IPS DF 4.7 (cell line): Measurements from ENCODE around the gene TBC1D26.
"Not testable (repeated sequence)": the region's sequence is repeated elsewhere in the genome, so short reads cannot be mapped to it uniquely, and the experiment has no call there.

Experiments used
- DNase-seq: peaks from one replicate; pipeline ENCODE4 v3.0.0-alpha.2; 2013; ENCODE audit warnings: low spot score; ENCODE audit errors: extremely low read depth

Gene TBC1D26

DNA sequence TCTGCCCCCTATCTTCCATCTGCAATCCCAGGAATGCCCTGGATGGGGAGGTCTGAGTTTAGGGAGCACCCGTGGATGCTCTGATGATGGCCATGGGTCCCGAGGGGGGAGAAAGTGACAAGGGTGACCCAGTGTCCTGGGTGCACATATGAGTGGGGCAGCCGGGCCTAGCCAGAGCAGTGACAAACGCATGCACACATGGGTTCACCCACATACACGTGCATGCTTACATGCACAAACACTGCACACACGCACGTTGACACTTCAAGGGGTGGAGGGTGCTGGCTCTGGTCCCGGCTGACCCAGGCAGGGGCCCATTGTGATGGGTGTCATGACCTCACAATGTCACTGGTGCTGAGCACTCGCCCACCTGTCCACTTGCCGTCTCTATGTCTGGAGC is at the start of gene TBC1D26:
TBC1D26 (plus strand) TSS at position 384 of the 400 bp plus-strand sequence. CDS start 3,066 bp downstream, outside the sequence.
- DNase-seq = not testable (repeated sequence)

DNA sequence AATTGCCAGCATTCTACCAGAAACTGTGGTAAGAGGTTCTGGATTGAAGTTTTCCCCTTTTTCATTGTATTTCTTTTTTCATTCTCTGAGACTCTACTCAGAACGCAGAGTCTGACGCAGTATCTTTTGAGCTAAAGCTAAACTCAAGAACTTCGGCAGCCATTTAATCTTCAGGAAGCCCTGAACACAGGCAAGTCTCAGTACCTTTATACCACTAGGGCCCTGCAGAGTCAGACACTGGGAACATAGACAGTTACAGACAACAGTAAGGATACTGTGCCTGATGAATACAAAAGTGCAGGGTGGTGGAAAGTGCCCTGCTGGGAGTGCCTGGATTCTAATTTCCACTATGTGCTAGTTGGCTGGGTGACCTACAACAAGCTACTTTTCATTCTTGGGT is 48.9 kb upstream of the TBC1D26 start:
- not testable (repeated sequence) for DNase-seq

DNA sequence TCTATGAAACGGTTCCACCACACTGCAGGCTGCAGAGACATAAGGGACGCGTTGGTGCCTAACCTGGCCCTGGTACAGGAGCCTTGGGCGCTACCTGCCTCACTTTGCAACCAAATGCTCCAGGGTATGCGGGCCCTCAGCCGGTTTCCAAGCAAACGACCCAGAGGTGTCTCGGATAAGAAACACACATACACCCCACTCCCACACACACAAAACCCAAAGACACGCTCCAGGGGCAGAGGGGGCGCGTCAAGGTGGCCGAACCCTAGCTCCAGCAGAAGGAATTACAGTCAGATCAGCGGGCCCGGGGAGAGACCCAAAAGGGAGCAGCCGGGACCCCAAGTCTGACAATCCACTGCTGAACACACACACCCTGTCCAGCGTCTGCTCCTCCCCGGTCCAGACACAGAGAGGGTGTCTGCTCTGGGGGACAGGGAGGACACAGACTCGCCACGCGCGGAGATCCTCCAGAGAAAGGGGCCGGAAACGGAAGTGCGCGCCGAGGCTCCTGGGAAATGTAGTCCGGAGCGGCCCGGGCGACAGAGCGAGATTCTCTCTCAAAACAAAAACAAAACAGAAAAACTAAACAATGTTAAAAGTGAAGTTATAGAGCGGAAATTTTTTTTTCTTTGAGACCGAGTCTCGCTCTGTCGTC is 48.1 kb upstream of the TBC1D26 start, which contains the start of gene TRIM16:
TRIM16 (minus strand) TSS at position 488 of the 655 bp plus-strand sequence. CDS start 32,702 bp downstream, outside the sequence.
- not testable (repeated sequence) for DNase-seq

DNA sequence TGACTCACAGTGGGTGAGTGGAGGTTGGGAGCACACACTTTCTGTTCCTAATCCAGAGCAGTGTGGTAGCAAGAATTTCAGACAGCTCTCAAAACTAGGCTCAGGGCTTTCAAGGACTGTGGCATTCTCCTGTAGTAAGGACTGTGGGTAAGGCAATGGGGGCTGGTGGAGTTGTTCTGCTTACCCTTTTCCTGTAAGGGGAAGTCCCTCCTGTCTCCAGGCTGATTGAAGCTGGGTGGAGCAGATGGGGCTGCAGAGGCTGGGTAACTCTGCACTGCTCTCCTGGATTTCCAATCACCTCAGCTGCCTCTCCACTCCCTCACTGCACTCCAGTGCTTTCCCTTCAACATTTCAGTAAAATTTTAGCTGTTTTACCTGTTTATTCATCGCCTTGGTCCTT is 44.6 kb upstream of the TBC1D26 start:
- DNase-seq = not testable (repeated sequence)

DNA sequence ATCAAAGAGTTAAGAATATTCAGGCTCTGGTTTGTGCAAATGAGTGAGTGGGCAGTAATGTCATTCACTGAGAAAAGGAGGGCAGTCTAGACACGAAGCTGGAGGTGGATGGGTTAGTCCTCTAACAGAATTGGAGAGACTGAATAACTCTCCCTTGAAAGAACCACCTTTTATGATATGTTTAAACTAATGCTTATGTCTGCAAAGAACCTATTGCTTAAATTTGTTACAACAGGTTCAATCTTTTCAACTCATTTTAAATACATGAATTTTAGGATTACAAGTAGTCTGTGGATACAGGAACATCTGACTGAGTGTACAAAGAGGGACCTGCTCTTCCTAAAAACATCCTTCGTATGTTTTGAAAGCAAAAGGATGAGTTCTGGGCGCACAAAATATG is 33.1 kb upstream of the TBC1D26 start:
- DNase-seq = not testable (repeated sequence)

DNA sequence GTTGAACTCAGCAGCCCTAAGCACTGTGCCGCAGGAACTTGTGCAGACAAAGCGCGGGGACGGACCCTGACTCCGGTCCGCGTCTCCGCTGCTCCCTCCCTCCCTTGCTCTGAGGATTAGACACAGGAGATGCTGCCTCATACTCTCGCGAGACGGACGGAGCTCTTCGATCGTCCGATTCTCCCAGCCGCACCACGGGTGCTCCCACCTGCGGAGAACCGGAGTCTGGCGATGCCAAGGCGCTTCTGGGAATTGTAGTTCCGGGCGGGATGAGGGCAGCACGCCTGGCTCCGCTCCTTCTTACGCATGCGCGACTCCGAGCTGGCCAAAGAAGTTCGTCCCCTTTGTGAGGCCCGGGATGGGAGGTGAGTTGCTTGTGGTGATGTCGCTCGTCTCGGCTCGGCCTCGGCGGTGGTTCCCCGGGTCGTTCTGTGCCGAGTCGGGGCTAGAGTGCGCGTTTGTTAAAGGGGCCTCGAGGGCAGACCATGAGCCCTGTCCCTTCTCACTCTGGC is 32.6 kb upstream of the TBC1D26 start, which contains the start of gene ZNF286A:
ZNF286A (plus strand) TSS at position 340 of the 512 bp plus-strand sequence. CDS start 578 bp downstream, outside the sequence.
- peak; percentile 97 for DNase-seq

DNA sequence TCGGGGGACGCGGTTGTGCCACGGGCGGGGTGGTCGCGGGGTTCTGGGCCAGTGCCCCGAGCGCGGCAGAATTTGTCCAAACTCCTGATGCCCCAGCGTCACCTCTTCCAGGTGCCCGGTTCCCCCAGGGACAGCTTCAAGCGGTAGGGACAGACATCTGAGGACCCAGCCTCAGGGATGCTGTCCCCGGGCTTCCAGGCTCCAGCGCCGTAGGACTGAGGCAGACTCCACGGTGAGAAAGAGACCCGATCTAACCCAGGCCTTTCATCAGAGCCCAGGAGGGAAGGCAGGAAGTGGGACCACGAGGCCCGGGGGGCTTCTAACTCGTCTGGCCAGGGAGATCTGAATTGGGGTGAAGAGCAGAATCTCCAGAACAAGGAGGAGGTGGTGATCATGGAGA is 32.1 kb upstream of the TBC1D26 start:
- not testable (repeated sequence) for DNase-seq

DNA sequence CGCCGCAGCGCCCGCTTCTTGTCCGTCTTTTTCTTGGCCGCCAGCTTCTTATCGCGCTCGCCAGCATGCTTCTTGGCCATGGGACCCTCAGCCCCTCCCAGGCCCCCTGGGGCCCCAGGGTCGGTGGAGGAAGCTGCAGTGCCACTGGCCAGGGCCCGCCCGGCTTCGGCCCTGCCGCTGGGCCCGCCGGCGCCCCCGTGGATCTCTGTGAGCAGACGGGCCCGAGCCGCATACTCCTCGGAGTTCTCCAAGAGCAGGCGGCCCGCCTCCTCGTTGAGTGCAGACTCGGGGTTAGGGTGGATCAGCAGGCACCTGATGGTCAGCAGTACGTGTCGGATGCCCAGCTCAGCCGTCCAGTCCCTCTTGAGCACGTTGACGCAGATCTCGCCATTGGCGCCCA is 27.8 kb upstream of the TBC1D26 start:
- not testable (repeated sequence) for DNase-seq

DNA sequence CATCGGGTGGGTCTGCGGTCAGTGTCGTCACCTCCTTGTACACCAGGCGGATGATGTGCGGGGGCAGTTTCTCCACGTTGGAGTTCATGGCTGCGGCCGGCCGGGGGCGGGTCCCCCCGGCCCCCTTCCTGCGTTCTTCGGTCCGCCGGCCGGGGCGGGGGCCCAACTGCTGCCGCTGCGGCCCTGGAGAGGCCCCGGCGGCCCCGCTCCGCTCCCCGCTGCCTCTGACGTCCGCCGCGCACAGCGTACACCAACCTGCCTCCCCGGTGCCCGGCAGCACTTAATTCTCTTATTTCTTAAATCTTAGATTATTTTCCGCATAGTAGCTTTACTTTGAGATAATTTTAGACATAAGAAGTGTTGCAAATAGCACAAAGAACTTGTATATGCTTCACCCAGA is 27.3 kb upstream of the TBC1D26 start:
- DNase-seq = not testable (repeated sequence)

DNA sequence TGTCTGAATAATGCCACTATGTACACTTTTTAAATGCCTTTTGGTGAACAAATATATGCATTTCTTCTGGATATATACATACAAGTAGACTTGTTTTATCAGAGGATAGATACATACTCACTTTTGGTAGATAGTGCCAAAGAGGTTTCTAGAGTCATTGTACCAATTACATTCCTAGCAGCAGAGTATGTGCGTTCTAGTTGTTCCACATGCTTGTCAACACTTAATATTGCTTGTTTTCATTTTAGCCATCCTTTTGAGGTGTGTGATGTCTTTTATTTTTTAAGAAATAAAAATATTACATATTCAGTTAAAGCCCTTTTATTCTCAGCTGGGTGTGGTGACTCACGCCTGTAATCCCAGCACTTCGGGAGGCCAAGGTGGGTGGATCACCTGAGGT is 23.2 kb upstream of the TBC1D26 start:
- DNase-seq = not testable (repeated sequence)

DNA sequence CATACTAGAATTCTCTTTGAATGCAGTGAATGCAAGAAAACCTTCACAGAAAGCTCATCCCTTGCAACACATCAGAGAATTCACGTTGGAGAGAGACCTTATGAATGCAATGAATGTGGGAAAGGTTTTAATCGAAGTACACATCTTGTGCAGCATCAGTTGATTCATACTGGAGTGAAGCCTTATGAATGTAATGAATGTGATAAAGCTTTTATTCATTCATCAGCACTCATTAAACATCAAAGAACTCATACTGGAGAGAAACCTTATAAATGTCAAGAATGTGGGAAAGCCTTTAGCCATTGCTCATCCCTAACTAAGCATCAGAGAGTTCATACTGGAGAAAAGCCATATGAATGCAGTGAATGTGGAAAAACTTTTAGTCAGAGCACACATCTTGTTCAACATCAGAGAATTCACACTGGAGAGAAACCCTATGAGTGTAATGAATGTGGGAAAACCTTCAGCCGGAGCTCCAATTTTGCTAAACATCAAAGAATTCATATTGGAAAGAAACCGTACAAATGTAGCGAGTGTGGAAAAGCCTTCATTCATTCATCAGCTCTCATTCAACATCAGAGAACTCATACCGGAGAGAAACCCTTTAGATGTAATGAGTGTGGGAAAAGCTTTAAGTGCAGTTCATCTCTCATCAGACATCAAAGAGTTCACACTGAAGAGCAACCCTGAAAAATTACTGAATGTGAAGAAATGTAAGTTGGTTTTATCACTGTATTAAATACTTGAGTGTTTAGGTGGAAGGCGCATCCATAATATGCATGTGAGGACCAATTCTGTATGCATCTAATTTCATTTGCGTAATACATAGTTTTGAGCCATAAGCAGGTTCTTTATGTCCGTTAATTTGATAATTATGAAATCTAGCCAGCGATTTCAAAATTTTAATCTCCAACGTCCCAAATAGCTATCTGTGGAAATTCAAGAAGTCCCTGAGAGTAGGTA is 15.2 kb upstream of the TBC1D26 start:
- DNase-seq = not testable (repeated sequence)

DNA sequence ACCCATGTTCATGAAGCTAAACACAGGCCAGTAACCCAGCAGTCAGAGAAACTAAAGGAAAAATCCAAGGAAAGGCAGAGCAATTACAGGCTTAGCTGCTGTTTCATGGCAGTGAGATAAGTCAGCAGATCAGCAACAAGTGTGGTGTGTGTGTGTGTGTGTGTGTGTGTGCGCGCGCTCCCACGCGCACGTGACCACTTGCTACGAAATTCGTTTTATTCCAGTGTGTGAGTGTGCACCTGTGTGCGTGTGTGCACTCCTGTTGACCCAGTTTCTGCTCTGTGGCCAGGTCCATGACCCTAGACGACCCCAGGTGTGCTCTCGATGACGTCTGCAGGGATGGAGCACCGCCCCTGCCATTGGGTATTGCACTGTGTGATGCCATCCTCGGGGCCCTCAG is 1.5 kb upstream of the TBC1D26 start:
- not testable (repeated sequence) for DNase-seq

DNA sequence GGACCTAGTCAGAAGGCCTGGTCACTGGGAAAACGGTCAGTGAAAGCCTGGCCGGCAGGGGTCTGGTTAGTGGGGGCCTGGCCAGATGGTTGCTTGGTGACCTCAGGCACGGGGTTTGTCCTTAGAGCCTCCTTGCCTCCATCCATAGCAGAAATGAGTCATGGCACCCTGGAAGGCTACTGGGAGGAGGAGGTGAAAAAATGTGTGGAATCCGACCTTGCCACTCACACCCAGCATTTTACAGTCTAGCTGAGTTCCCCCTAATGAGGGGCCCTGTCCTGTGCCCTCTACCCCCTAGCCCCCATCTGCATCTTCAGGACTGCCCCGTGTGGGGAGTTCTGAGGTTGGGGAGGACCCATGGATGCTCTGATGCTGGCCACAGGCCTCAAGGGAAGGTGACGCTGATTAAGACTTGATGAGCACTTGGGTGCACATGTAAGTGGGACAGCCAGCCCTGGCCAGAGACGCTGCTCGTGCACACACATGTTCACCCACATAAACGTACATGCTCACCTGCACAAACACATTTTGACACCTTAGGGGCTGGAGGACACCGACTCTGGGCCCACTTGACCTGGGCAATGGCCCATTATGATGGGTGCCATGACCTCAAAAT is 1.2 kb downstream of the TBC1D26 start:
- not testable (repeated sequence) for DNase-seq

DNA sequence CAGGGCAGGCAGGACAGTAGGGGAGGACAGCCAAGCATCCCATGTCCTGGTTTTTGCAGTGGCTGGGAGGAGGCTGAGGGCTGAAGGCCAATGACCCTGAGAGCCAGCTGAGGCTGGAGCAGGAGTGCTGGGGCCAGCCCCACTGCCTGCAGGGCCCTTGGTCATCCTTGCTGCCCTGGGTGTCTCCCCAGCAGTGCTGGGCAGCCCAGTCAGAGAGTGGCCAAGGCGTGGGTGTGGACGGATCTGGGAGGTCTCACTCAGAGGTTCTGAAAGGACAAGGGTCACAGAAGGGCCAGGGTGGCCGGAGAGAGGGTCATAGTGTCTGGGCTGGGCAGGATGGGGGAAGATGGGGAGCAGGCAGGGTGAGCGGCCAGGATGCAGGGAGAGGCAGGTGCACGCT is 4.5 kb downstream of the TBC1D26 start:
- not testable (repeated sequence) for DNase-seq

DNA sequence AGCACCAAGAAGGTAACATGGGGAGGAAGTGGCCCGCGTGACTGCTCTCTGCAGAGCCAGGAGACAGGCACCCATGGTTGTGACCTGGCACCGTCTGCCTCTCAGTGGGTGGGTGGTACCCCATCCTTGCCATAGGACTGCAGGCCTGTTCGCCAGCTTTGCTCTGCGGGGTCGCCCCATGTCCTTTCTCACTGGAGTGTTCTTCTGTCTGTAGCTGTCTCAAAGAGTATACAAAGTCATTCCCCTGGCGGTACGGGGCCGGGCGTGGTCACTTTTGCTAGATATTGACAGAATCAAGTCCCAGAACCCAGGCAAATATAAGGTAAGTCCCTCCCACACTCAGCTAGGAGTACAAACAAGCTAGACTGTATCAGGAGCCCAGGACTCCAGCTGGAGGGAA is 6.0 kb downstream of the TBC1D26 start:
- no peak for DNase-seq

DNA sequence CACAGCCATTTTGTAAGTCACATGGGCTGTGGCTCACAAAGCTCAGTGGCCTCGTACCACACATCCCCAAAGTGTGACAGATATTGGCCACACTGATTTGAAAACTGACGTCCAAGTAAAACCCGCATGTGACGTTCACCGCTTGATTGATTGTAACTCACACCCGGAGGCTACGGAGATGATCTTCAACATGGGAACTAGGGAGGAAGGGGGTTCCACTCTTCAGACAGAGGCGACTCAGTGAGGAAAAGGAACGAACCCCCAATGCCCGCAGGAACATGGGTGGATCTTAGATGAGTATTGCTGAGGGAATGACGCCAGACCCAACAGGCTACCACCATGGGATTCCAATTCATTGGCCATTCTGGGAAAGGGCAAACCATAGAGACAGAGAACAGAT is 7.2 kb downstream of the TBC1D26 start:
- not testable (repeated sequence) for DNase-seq

DNA sequence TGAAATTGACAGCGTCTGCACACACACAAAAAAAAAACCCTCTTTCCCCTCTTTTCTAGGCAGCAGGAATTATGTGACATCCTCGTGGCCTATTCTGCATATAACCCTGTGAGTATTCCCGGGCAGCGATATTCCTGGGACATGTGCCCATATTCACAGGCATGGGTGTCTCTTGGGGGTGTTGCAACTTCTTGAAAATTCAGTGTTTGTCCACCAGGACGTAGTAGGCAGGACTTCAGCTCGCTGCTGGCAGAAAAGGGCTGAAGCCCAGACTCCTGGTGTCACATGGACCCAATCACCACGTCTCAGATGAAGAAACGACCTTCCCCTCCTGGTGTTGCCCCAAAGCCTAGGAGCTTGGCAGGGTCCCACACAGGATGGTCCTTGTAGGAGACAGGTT is 8.0 kb downstream of the TBC1D26 start:
- DNase-seq = not testable (repeated sequence)

DNA sequence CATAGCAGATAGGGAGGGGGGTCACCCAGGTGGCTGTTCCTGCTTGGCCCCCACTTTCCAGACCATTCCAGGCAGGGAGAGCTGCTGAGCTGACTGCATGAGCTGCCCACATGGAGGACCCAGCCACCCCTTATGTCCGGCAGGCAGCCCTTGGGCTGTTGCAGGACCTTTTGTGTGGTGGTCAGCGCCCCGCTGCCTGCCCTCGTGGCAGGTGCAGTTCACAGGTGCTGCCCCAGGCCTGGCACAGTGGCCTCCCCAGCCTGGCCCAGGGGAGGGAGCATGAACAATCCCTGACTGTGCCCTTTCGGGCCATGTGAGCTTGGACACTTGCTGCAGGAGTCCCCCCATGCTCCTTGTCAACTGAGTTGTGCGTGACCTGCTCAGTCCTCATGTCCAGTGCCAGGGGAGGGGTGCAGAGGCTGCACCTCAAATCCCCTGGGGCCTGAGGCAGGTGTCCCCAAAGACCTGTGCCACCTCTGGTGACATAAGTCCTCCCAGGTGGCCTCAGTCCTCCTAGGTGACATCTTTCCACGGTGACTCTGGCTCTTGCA is 8.6 kb downstream of the TBC1D26 start:
- DNase-seq = no peak

DNA sequence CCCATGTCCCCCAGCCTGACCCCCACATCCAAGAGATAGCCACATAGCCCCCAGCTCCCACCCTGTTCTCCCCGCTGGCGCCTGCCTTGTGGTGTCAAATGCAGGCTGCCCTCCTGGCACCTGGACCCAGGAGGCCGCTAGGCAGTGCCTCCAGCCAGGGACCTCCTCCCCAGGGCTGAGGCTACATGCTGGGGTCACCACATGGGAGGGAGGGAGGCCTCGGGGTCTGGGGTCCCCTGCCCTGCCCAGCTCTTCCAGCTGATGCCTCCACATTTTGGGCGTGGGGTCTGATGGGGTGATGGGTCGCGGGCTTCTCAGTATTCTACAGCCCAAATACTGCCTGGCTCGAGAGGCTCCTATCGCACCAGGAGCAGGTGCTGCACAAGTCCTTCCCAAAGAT is 9.5 kb downstream of the TBC1D26 start:
- no peak for DNase-seq

DNA sequence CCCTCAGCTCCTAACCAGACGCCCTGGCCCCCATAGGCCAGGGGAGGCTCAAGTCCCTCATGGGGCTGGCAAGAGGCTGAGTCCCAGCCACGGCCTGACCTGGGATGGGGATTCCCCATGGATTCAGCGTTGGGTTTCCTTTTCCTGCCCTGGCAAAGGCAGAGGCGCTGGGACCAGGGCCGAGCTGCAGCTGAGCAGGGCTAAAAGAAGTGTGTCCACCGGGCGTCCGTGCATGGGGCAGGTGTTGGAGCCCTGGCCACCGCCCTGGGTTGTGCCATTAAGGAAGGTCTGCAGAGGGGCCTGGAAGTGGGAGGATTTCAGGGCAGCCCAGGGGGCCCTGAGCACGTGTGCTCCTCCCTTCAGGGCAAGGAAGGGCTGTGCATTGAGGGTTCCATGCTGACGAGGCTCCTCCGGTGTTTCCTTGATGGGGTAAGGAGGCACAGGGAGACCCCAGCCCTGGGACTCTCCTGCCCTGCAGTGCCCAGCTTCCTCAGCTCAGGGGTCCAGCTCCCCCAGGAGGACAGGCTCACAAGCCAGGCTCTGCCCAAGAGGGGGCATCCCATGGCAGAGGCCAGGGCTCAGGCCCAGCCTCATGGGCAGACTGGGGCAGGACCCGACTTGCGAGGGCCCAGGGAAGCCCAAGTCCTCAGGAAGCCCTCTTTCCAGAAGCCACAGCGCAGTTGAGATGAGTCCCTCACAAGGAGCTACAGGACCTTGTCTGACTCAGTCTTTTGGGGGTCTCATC is 10.1 kb downstream of the TBC1D26 start:
- no peak for DNase-seq
